ENCODE data around the gene SMCO4. TPM values are rescaled to one million over a fixed set of nuclear protein-coding genes. Genes with fewer than 3 reads are reported as not detected.

SMCO4 gene
- total and polyA plus RNA-seq, 2 of the 8 experiments (the other 6 are each of a cell fraction or from before 2014, with no cell fraction given): 33.2 to 53.9 TPM

GRCh38 chr11:93490996-93491618 is 52.1 kb downstream of the SMCO4 start (continued):
- TF ChIP-seq CTBP2 (IDR thresholded peaks at IDR 0.05; ENCODE audit: borderline replicate concordance, insufficient read depth, insufficient read length, low read length) (no peak), TEAD4 (IDR thresholded peaks at IDR 0.05; ENCODE audit: low read depth, low read length) (peak; percentile 60; the same call in 1 of the 2 replicates), EP300 (IDR thresholded peaks at IDR 0.05; ENCODE audit: borderline replicate concordance in 1 of 2, low read depth in 2 of 2, low read length in 2 of 2) (no peak; a peak in 1 of 3 replicates)
